HepG2 (cell line): Measurements from ENCODE around the gene KANK3. TPM values are rescaled to one million over a fixed set of nuclear protein-coding genes. Genes with fewer than 3 reads are reported as not detected.

Experiments
- ATAC-seq: fragments of 200-7000 bp; cut with Tn5 transposase; 3 replicates; pipeline ENCODE4 v1.9.1; 2020; ENCODE audit warnings: mild to moderate bottlenecking, moderate library complexity
- BruUV-seq: library from RNA; stranded (reverse); fragments of 400-500 nt; replicated peaks from 2 replicates; lab custom pipeline; 2021; lab: Mats Ljungman, UMichigan
- CTCF ChIA-PET: fragments of 300-600 bp; formaldehyde crosslinking; extraction: SDS; loops from one replicate; lab custom pipeline; 2021; ENCODE audit warnings: low total read pairs, inconsistent platforms, low intra/inter-chr PET ratio; lab: Yijun Ruan, JAX
- POLR2A ChIA-PET: fragments of 350-600 bp; sonication (Branson Sonifier 250); formaldehyde crosslinking; loops from one replicate; lab custom pipeline; 2020; ENCODE audit warnings: antibody characterized with exemption, inconsistent platforms; lab: Yijun Ruan, JAX
- DNase-seq: peaks from one replicate; pipeline ENCODE4 v3.0.0-alpha.2; 2015; ENCODE audit warnings: low spot score
- FAIRE-seq: peaks from 3 replicates; lab custom pipeline; 2011; peaks lifted over from hg19 to GRCh38; lab: Jason Lieb, UNC
- H2AFZ ChIP-seq: one replicate; pipeline ENCODE4 v1.6.1; 2011; ENCODE audit warnings: low read length, inconsistent platforms
- H3K27ac ChIP-seq: fragments of 300-600 bp; 3 replicates; pipeline ENCODE4 v1.8.0; 2011; ENCODE audit warnings: mixed run types, mild to moderate bottlenecking, mixed read lengths, low read length, inconsistent platforms; ENCODE audit not compliant: insufficient read depth; ENCODE audit errors: extremely low read length
- H3K27me3 ChIP-seq, 2 experiments: fragments of 200-600 bp in 1 of 2; 2 replicates in 1 of 2; 3 replicates in 1 of 2; pipeline versions ENCODE4 v1.6.0 to v1.8.0; 2011; ENCODE audit warnings: low read length in 2 of 2, mild to moderate bottlenecking in 2 of 2, moderate library complexity in 2 of 2, inconsistent platforms in 1 of 2; ENCODE audit not compliant: insufficient read depth in 2 of 2, control insufficient read depth in 1 of 2
- H3K36me3 ChIP-seq, 2 experiments: fragments of 200-600 bp in 1 of 2; replicated peaks in 1 of 2; 2 replicates in 1 of 2; 3 replicates in 1 of 2; pipeline versions ENCODE4 v1.5.1 to v1.8.0; 2011; ENCODE audit warnings: low read length in 2 of 2, inconsistent platforms in 1 of 2; ENCODE audit not compliant: insufficient read depth in 2 of 2, control insufficient read depth in 1 of 2
- H3K4me1 ChIP-seq: 2 replicates; pipeline ENCODE4 v1.5.1; 2012; ENCODE audit warnings: low read length, inconsistent platforms; ENCODE audit not compliant: insufficient read depth
- H3K4me2 ChIP-seq: 2 replicates; pipeline ENCODE4 v1.6.0; 2011; ENCODE audit warnings: low read depth, low read length, inconsistent platforms
- H3K4me3 ChIP-seq, 3 experiments: fragments of 200-600 bp in 1 of 3; sonication (generic), shearing (Covaris generic) in 1 of 3; replicated peaks in 1 of 3; 2 replicates each; pipeline ENCODE4 v1.5.1; 2011 to 2016; ENCODE audit warnings: low read length in 3 of 3, inconsistent platforms in 2 of 3, low read depth in 2 of 3, mild to moderate bottlenecking in 2 of 3, control low read depth in 1 of 3, mixed read lengths in 1 of 3; ENCODE audit not compliant: insufficient read depth in 1 of 3
- H3K79me2 ChIP-seq: one replicate; pipeline ENCODE4 v1.6.1; 2011; ENCODE audit warnings: low read length, inconsistent platforms; ENCODE audit not compliant: insufficient read depth
- H3K9ac ChIP-seq: 2 replicates; pipeline ENCODE4 v1.6.0; 2011; ENCODE audit warnings: mild to moderate bottlenecking, low read depth, low read length, inconsistent platforms; ENCODE audit not compliant: insufficient read depth
- H3K9me3 ChIP-seq: 2 replicates; pipeline ENCODE4 v1.5.1; 2012; ENCODE audit warnings: mild to moderate bottlenecking, low read length
- H4K20me1 ChIP-seq: 2 replicates; pipeline ENCODE4 v1.6.0; 2011; ENCODE audit warnings: inconsistent platforms, mild to moderate bottlenecking, low read length, moderate library complexity; ENCODE audit not compliant: insufficient read depth
- E2F2 ChIP-seq: sonication (generic); formaldehyde crosslinking; IDR thresholded peaks from 2 replicates; pipeline ENCODE4 v1.4.0; 2020; ENCODE audit warnings: missing genetic modification reagents, borderline replicate concordance
- GPBP1L1 ChIP-seq: sonication (generic); formaldehyde crosslinking; IDR thresholded peaks from 2 replicates; pipeline ENCODE4 v1.5.0; 2020; ENCODE audit warnings: mild to moderate bottlenecking, missing genetic modification reagents
- HMG20A ChIP-seq: IDR thresholded peaks from 2 replicates; pipeline ENCODE4 v1.6.1; 2016; ENCODE audit warnings: borderline replicate concordance
- MTF1 ChIP-seq: sonication (generic); formaldehyde crosslinking; IDR thresholded peaks from 2 replicates; pipeline ENCODE4 v1.5.0; 2020; ENCODE audit warnings: missing genetic modification reagents
- POLR2AphosphoS5 ChIP-seq: IDR thresholded peaks from 2 replicates; pipeline ENCODE4 v1.6.1; 2012; ENCODE audit warnings: low read depth, low read length
- RBM22 ChIP-seq: fragments of 200-400 bp; formaldehyde crosslinking; optimal IDR thresholded peaks from 2 replicates; pipeline ENCODE3; 2017; ENCODE audit warnings: mild to moderate bottlenecking, low read length, moderate library complexity
- RNF219 ChIP-seq: sonication (generic); formaldehyde crosslinking; IDR thresholded peaks from 2 replicates; pipeline ENCODE4 v1.5.0; 2020; ENCODE audit warnings: mild to moderate bottlenecking, missing genetic modification reagents
- UBTF ChIP-seq: sonication (generic); formaldehyde crosslinking; IDR thresholded peaks from 2 replicates; pipeline ENCODE4 v1.4.0; 2020; ENCODE audit warnings: mild to moderate bottlenecking, missing genetic modification reagents
- ZNF414 ChIP-seq: sonication (generic); formaldehyde crosslinking; IDR thresholded peaks from 2 replicates; pipeline ENCODE4 v1.5.0; 2020; ENCODE audit warnings: missing genetic modification reagents
- ZNF614 ChIP-seq: IDR thresholded peaks from 2 replicates; pipeline ENCODE4 v1.6.1; 2018; ENCODE audit warnings: missing biosample characterization, missing genetic modification reagents, inconsistent platforms, borderline replicate concordance
- ZNF782 ChIP-seq: sonication (generic); formaldehyde crosslinking; IDR thresholded peaks from 2 replicates; pipeline ENCODE4 v1.4.0; 2020; ENCODE audit warnings: missing genetic modification reagents, mild to moderate bottlenecking, borderline replicate concordance
- ZNF800 ChIP-seq: sonication (generic); formaldehyde crosslinking; IDR thresholded peaks from 2 replicates; pipeline ENCODE4 v1.4.0; 2020; ENCODE audit warnings: missing genetic modification reagents
- WGBS: methylation state at CpG from one replicate; pipeline ENCODE4 v1.1.6; 2017; ENCODE audit warnings: low lambda C conversion rate; 5-methylcytosine and 5-hydroxymethylcytosine counted together
- in situ Hi-C: cut with HindIII; loops from 2 replicates; pipeline ENCODE4 v1.10.0; 2017; ENCODE audit warnings: low pct_unique_long_range_greater_than_20kb; ENCODE audit not compliant: extremely low pct_ligation_motif_present
- intact Hi-C: fragments of 100-400 bp; cut with micrococcal nuclease; formaldehyde crosslinking; loops from one replicate; pipeline ENCODE4 v1.10.0; 2022; ENCODE audit not compliant: unreplicated experiment
- polyA plus RNA-seq, 8 experiments: library from polyadenylated mRNA; depleted of rRNA in 3 of 8; stranded (reverse) in 7 of 8; unstranded in 1 of 8; fragments of >200 nt; fragmentation: Illumina TruSeq in 4 of 8; extraction: Trizol in 4 of 8; gene quantifications; 2 replicates each; pipeline versions ENCODE4 v1.2.1 to v1.2.3, GENCODE V29; 2011 to 2016; ENCODE audit warnings: low read depth in 4 of 8, missing spikeins in 1 of 8, mixed read lengths in 1 of 8; ENCODE audit not compliant: insufficient read depth in 1 of 8
- total RNA-seq, 5 experiments: library from RNA; depleted of rRNA; stranded (reverse); fragments of >200 nt; fragmentation: Illumina TruSeq; extraction: Trizol; gene quantifications; 2 replicates each; pipeline ENCODE4 v1.2.3, GENCODE V29; 2016; ENCODE audit warnings: low read depth in 1 of 5

KANK3 gene
- total and polyA plus RNA-seq, 2 of the 13 experiments (the other 11 are each of a cell fraction or from before 2014, with no cell fraction given) = 0.15 to 0.20 TPM

- Histone ChIP-seq H3K27ac (peak overlapping the region; percentile 17), H3K4me3 (no peak overlapping the region; a peak in 1 of 6 replicates), H3K9me3 (no peaks in the 10 kb centered on the region), H3K27me3 (no peaks in the 10 kb centered on the region), H2AFZ (no peak overlapping the region), H3K4me1 (peaks cover 71% of the 10 kb centered on the region), H3K79me2 (no peaks in the 10 kb centered on the region), H3K9ac (peak overlapping the region; percentile 54), H3K4me2 (peak overlapping the region; percentile 52), H4K20me1 (no peaks in the 10 kb centered on the region), H3K36me3 (no peaks in the 10 kb centered on the region)
- in situ Hi-C loops = no loop called here
- intact Hi-C loops = loop anchor here (1.0 to 10.0 kb wide), 2 partner anchors 18 to 89 kb away; partner anchors contain the start of gene HNRNPM
- BruUV-seq = no TSS peak
- WGBS = 40% methylated on average over 6 of the region's 6 CpGs
- ATAC-seq = peak; percentile 59
- POLR2A ChIA-PET = interaction anchor here (1.0 to 2.7 kb wide), 12 partner anchors 8 to 158 kb away, joined by 3 to 21 read pairs (median 6); partner anchors contain the start of genes ANGPTL4, MARCHF2, NDUFA7 and RAB11B
- peak; percentile 72 for DNase-seq
- CTCF ChIA-PET = interaction anchor here (1.2 to 4.7 kb wide), 3 partner anchors 18 to 41 kb away, joined by 3 to 42 read pairs (median 35); no protein-coding TSS in a partner anchor
- peak; percentile 88 for FAIRE-seq
- TF ChIP-seq MTF1 (CRISPR knock-in tag) = no peak
- no peak for TF ChIP-seq RBM22
- no peak for TF ChIP-seq POLR2AphosphoS5
- TF ChIP-seq UBTF (CRISPR knock-in tag) = no peak
- TF ChIP-seq ZNF782 (CRISPR knock-in tag) = no peak
- TF ChIP-seq HMG20A = peak; percentile 63; the same call in 1 of the 2 replicates
- TF ChIP-seq ZNF414 (CRISPR knock-in tag) = no peak
- no peak for TF ChIP-seq RNF219 (CRISPR knock-in tag)
- no peak for TF ChIP-seq GPBP1L1 (CRISPR knock-in tag)
- TF ChIP-seq ZNF614 = 0 out of 2 replicates have a peak, but pooled peaks have one; percentile 28
- TF ChIP-seq ZNF800 (CRISPR knock-in tag) = no peak
- TF ChIP-seq E2F2 = no peak
These were observed 12.8 kb upstream of the KANK3 start for GRCh38 chr19:8355631-8356402.
